ENCODE data around the gene PAX8.

DNA sequence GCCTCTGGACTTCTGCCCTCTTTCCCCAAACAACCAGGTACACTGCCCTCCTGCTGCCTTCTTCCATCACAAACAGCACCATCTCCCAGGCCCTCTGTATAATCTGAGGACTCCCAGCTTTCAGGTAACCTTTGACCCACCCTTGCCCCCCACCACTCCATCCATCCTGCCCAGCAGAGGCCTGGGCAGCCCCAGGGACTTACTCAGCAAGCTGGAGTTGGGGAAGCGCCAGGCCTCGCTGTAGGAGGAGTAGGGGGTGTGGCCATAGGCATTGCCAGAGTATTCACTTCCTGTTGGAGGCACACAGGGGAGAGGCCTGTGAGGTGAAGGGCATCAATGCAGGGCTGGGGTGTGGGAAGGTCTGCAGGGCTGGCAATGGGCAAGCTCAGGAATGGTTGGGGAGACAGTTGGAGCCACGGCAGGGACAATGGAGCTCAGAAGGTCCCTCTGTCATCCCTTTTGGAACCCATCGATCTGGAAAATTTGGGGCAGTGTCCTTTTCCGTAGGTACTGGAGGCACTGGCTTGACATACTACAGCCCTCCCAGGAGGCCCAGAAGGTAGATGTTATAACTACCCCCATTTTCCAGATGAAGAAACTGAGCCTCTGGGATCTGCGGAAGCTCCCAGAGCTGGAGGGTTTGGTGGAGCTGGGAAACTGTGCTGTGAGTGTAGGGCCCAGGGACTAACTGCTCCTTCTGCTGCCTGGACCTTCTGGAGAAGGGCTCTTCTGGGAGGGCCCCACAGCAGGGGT, 58.7 kb downstream of the PAX8 start:
- TF ChIP-seq CTCF (conservative IDR thresholded peaks at IDR 0.05), result no peak
- no peak for TF ChIP-seq ZFX (IDR thresholded peaks at IDR 0.05)
